Thyroid gland (tissue), 4 donors: ENCODE measurements around the gene VMAC.

Experiments used
- POLR2A ChIP-seq, 2 donors: fragments of 450-650 bp; IDR thresholded peaks; one replicate each; pipeline ENCODE4 v1.6.1; 2017; ENCODE audit warnings: antibody characterized with exemption in 2 of 2, mild to moderate bottlenecking in 2 of 2, moderate library complexity in 1 of 2
- TF ChIP-seq, protein P1 (sequence below), 6 experiments: fragments of 200-600 bp in 3 of 6; fragments of 450-650 bp in 3 of 6; sonication (generic) in 3 of 6; IDR thresholded peaks; one replicate each; pipeline ENCODE4 v1.5.1; 2016 to 2019; ENCODE audit warnings: antibody characterized with exemption in 6 of 6, mild to moderate bottlenecking in 2 of 6, inconsistent platforms in 1 of 6, moderate library complexity in 1 of 6

GRCh38 chr19:5952193-5953029 lies 47.7 kb downstream of the VMAC start:
- TF ChIP-seq, protein P1, sequence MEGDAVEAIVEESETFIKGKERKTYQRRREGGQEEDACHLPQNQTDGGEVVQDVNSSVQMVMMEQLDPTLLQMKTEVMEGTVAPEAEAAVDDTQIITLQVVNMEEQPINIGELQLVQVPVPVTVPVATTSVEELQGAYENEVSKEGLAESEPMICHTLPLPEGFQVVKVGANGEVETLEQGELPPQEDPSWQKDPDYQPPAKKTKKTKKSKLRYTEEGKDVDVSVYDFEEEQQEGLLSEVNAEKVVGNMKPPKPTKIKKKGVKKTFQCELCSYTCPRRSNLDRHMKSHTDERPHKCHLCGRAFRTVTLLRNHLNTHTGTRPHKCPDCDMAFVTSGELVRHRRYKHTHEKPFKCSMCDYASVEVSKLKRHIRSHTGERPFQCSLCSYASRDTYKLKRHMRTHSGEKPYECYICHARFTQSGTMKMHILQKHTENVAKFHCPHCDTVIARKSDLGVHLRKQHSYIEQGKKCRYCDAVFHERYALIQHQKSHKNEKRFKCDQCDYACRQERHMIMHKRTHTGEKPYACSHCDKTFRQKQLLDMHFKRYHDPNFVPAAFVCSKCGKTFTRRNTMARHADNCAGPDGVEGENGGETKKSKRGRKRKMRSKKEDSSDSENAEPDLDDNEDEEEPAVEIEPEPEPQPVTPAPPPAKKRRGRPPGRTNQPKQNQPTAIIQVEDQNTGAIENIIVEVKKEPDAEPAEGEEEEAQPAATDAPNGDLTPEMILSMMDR (IDR thresholded peaks at IDR 0.05), result no peak
- TF ChIP-seq POLR2A (IDR thresholded peaks at IDR 0.05), result no peak
